HG03095 (cell line): Measurements from ENCODE around the gene HUNK.
"Not testable (repeated sequence)": the region's sequence is repeated elsewhere in the genome, so short reads cannot be mapped to it uniquely, and the experiment has no call there.

Experiments
- ATAC-seq: cut with Tn5 transposase; IDR thresholded peaks from one replicate; pipeline ENCODE4 v1.9.1; 2021; ENCODE audit warnings: moderate library complexity; ENCODE audit not compliant: unreplicated experiment

Gene HUNK

DNA sequence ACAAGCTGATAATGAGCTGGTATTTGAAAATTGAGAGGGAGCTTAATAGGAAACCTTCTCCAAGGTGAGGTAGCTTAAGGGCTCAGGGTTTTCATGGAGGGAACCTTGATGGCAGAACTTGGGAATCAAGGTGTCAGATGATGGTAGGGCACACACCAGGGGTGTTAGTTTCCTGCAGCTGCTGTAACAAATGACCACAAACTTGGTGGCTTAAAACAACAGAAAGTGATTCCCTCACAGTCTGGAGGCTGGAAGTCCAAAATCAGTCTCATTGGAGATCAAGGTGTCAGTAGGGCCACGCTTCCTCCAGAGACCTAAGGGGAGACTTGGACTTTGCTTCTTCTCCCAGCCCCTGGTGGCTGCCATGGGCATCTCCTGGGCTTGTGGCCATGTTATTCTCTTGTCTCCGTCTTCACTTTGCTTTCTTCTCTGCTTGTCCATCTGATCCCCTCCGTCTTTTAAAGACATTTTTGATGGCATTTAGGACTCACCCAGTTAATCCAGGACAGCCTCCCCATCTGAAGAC, 45.5 kb downstream of the HUNK start:
- no peak for ATAC-seq

DNA sequence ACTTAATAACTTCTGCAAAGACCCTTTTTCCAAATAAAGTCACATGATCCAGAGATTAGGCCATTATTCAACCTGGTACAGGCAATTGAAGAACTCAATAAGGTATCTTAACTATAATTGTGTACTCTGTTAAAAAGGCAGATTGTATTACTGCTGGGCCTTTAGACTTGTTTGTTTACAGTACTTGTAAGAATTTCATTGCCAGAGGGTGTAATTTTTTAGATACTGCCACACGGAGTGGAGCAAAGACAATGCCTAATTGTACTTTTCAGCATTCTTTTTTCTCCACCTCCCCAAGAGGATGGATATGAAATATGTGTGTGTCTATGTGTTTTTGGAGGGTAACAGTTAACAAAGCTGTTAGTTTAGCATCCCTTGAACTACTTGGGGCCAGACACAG, 47.5 kb downstream of the HUNK start:
- no peak for ATAC-seq

DNA sequence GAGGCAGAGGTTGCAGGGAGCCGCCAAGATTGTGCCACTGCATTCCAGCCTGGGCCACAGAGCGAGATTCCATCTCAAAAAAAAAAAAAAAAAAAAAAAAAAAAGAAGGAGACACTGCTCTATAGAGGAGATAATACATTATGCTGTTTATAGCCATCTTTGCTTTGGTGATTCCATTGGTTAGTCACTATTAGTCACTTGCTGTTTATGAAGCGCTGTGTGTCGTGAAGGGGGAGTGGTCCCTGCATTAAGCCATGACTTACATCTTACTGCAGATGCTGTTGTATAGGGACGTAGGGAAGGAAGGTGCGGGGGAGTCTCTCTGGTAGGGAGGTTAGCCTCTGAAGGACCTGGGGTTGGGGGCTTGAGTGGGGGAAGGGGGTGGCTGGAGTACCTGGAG, 48.3 kb downstream of the HUNK start:
- ATAC-seq, result no peak

DNA sequence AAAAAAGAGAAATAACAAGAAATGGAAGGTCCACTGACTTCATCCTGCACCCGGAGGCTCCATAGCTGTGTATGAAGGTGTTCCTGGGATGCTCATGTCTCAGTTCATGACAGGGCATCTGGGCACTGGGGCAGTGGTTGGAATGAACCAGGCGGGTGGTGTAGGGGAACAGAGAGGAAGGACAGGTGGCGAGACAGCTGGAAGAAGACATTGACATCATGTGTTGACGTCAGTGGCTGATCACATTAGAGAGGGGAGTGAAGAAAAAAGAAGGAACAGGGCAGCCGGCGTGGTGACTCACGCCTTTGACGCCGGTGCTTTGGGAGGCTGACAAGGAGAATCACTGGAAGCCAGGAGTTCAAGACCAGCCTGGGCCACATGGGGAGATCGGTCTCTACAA, 50.1 kb downstream of the HUNK start:
- no peak for ATAC-seq

DNA sequence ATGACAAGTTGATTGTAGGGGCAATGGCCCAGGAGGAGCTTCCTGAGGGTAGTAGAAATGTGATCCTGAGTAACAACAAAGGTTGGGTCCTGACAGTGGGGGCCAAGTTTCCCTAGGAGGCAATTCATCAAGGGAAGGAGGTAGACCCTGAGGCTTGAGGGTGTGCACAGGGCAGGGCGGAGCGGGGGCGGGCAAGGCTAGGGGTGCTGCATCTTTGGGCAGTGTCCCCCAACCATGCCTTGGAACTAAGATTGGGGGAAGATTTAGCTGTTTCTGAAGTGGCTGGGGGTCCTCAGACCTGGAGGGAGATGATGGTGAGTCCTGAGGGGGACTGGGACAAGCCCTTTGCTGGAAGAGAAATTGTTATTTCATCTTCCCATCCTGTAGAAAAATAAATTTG, 50.9 kb downstream of the HUNK start:
- no peak for ATAC-seq

DNA sequence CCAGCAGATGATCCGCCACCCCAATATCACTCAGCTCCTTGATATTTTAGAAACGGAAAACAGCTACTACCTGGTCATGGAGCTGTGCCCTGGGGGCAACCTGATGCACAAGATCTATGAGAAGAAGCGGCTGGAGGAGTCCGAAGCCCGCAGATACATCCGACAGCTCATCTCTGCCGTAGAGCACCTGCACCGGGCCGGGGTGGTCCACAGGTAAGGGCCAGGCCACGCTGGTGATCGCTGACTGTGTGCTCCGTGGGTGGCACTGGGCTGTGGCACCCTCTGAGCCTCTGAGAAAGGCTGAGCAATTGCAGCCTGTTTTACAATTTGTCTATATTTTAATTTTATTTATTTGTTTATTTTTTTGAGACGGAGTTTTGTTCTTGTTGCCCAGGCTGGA, 51.7 kb downstream of the HUNK start:
- ATAC-seq, result no peak

DNA sequence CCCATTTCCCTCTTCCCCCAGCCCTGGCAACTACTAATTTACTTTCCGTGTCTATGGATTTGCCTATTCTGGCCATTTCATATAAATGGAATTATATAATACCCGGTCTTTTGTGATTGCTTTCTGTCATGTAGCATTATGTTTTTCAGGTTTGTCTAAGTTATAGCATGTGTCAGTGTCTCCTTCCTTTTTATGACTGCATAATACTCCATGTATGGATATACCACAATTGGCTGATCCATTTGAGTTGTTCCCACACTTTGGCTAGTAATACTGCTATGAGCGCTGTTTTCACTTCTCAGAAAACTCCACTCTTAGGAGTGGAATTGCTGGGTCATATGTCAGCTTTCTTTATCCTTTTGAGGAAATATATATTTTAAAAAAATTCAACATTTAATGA, 53.7 kb downstream of the HUNK start:
- no peak for ATAC-seq

DNA sequence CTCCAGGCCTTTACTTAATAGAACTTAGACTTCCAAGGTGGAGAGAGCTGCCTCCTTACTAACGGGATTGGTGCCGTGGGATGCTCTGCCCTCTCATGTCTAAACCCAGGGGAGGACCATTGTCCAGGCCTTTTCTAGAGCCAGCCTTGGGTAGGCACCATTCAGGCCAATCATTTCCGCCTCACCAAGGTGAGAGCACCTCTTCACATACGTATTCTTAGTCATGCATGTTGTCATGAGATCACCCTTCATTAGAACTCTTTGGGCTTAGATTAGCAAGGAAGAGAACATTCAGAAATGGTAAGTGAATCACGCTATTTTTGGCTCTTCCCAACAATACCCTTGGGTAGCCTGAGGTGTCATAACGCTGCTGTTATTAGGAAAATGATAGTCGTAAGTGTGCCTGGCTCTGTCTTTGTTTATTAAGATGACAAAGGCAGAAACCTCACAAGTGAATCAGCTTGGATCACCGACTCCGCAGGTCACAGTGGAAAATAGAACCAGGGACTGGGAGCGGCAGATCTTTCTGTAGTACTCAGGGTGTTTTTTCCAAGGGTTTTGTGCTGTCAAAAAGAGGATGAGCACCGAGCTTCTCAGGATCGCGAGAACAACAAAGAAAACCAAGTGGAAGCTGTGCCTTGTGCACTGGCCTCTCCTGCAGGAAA, 55.0 kb downstream of the HUNK start:
- ATAC-seq, result no peak

DNA sequence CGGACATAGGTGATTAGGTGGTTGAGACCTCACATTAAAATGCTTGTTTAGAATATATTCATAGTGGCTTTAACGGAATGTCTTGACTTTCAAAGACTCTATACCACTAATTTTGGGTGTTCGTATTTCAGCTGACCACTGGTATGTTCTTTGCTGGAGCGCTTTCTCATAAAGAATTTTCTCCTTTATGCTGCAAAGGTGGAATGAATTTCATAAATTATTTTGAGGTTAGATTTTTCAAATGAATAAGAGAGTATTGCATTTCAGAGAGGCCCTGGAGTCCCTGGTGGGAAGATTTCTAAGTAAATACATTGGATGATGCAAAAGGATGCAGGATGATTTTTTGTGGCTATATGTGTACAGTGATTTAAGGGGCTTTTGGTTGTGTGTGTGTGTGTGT, 55.8 kb downstream of the HUNK start:
- no peak for ATAC-seq

DNA sequence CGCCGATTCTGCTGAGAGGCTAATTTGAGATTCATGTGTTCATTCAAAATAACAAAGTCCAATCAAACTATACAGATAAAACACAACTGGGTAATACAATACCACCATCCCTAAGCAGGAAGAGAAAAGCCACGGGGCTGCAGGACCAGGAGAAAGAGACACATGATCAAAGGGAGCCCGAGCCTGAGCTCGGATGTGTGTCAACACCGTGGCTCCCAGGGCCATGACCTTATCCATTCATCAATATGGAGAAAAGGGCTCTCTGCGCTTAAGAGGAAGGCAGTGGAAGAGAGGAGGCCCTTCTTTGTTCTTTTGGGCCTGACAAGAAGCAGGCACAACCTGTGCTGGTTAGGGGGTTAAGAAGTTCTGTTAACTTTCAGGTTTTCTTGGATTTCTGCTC, 56.7 kb downstream of the HUNK start:
- ATAC-seq, result no peak

DNA sequence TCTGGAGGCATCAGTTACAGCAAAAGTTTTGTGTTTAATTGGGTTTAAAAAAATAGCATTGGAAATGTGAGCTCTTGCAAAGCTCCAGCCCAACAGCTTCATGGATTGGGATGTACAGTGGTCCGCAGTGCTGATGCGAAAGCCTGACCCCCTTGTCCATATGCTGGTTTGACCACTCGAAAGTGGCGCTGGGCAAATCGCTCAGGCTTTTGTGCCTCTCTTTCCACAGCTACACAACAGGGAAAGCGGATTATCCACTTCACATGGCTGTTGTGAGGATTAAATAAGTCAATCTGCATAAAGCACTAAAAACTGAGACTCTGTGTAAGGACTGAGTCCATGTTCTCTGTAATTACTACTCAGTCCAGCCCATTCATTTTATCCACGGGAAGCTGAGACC, 57.2 kb downstream of the HUNK start:
- no peak for ATAC-seq

DNA sequence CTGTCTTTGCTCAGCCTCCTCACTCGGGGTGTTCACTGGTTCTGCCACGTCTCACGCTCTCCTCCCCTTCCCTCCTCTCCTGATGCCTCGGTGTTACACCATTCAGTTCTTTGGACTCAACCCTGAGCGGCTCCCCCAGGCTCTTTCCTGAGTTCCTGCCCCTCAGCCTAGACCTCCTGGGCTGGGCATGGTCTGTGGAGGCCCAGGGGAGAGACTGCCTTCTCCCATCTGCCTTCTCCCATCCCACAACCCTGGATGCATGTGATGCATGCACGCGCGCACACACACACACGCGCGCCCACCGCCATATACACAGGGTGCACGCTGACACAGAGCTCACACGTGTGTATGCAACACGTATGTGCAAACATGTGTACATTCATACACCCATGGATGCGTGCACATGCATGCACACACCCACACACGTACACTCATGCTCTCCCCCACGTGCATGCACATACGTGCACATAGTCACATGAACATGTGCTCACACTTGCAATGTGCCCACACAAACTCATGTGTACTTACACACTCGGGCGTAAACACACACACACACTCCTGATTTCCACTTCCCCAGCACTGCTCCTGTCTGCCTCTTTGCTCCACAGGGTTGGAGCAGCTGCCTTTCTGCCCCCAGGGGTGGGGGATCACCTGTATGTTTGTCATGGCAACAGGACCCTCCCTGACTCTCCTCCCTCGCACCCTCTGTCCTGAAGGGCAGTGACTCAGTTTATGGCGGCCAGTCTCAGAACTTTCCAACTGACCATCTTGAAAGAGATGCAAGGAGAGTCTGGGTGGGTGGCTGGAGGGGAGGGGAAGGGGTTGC, 59.0 kb downstream of the HUNK start:
- no peak for ATAC-seq

DNA sequence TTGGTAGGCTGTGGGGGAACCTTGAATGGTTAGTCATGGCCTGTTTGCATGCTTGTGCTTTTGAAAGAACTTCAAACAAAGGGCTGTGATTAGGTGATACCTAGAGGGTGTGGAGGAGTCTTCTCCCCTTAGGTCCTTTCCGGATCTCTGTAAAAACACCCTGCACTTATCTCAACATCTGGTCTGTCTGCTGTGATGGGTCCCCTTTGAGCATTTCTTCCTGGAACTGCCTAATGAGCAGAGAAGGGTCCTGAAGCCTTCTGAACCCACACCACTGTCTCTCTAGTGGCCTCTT, 59.6 kb downstream of the HUNK start:
- no peak for ATAC-seq

DNA sequence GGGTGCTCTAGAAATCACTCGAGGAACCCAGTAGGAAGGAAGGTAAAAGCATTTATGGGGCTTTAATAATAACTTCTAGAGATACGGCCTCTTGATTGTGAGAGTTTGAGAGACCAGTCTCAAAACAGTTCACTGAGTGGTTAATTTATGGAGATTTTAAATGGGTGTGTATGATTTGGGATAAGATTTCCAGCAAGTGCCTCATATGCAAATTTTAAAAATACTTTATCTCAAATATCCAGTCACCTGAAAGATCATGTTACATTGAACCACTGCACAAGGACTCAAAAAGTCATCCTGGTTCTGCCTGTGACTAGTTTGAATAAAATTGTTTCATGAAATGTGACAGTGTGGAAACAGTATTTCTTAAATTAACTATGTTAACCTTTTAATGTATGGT, 64.5 kb downstream of the HUNK start:
- no peak for ATAC-seq

DNA sequence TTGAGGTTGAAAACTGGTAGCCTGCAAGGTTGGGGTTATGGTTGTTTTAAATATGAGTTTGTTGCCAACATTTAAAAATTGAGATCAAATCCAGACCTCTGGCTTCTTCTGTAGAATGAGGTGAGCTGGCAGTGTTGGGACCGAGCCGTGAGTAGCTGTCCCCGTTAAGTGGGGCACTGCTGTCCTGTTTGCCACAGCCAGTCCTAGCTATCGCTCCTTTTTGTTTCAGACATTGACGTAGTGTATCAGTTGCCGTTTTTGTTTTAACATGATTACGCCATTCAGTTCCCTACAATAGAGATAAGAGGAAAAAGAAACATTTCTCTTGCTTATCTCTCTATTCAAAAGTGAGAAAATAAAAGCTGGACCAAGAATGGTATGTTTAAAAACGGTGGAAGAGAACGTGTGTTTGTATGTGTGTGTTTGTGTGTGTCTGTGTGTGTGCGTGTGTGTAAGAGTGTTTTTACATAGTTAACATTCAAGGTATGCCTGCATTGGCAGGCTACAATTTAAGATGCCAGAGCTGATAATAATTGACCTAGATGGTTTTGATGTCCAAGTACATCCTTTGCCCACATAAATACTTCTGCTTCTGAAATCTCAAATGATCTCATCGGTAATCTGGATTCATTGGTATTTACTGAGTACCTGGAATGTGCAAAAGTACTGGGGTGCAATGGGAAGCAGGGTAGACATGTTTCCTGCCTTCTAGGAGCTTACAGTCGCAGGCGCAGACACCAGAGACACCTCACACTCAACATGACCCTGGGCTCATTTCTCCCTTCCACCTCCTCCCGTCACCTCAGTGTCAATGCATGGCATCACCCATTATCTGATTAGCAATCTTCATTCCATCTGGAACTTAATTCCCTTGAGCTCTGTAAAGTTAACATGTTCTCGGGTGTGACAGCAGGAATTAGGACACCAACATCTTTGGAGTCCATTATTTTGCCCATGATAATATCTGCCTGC, 65.8 kb downstream of the HUNK start:
- no peak for ATAC-seq

DNA sequence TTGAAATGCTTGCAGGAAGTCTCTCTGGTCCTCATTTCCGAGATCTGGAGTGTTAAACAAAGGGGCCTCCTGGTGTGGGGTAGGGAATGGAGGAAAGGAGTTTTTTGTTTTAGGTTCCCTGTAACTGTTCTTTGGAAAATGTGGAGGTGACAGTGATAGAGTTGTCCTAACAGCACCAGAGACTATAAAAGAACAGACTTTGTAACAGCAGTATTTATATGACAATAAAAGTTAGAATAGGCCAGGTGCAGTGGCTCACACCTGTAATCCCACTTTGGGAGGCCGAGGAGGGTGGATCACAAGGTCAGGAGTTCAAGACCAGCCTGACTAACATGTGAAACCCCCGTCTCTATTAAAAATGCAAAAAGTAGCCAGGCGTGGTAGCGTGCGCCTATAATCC, 68.9 kb downstream of the HUNK start:
- ATAC-seq, result no peak

DNA sequence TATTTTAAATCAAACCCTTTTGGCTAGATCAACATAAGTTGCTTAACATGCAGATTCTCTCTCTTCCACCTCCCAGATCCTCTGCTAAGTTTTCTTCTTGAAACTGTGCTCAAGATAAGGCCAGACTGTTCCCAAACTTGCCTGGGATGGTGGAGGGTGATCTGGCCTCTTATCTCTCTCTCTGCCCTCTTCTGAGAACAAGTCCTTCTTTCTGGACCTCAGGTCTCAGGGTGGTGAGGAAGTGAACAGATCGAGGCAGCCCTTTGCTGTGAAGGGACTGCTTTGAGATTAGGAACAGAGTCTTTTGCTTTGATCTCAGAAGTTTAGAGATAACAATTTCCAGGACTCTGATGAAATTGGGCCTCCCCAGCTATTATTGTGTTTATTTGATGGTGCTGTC, 70.7 kb downstream of the HUNK start:
- ATAC-seq, result no peak

DNA sequence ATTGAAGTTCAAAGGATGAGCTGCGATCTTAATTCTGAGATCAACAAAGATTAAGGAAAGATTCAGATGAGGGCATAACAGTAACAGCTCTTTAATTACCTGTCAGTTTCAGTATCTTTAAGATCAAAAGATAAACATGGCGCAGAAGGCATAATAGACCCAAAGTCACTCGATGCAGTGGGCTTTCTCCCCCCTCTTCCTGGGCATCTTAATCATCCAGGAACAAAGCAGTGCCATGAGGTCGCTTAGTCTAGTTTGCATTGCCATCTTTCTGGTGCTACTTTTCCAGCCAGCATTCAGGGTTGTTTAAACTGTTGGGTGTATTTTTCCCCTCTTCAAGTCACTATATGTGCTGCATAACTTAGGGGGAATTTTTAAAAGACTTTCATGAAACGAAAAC, 72.3 kb downstream of the HUNK start:
- ATAC-seq, result no peak

DNA sequence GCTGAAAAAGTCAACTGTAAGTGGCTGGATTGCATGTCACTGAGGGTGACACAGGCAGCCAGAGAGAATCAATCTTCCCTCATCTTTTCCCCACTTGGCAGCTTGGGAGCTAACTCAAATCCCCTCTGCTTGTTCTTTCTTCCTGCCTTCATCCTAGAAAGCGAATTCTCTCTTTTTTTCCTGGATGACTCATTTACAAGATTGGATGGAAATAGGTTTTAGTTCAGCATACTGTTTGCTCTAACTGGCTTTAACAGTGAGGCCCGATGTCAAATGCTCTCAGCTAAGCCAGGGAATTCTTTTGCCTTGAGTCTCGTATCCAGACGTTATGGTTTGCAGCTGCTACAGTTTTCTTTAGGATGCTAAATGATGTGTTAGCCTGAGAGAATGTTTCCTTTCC, 72.7 kb downstream of the HUNK start:
- ATAC-seq, result no peak

DNA sequence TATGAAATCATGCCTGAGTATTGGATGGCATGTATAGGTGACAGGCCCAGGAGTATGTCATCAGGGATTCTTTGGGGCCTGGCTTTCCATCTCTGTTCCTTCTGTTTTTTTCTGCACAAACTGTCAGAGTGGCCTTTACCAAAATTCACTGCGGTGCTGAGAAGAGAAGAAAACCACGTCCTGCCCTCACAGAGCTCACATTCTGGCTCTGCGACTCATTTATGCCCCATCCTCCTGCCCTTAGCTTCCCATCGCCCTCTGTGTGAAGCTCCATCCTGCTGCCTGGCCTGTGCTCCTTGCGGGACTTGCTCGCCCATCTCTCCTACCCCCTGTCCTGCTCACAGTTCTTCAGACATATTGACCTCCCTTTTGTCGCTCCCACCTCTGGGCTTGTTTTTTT, 73.4 kb downstream of the HUNK start:
- ATAC-seq, result no peak

DNA sequence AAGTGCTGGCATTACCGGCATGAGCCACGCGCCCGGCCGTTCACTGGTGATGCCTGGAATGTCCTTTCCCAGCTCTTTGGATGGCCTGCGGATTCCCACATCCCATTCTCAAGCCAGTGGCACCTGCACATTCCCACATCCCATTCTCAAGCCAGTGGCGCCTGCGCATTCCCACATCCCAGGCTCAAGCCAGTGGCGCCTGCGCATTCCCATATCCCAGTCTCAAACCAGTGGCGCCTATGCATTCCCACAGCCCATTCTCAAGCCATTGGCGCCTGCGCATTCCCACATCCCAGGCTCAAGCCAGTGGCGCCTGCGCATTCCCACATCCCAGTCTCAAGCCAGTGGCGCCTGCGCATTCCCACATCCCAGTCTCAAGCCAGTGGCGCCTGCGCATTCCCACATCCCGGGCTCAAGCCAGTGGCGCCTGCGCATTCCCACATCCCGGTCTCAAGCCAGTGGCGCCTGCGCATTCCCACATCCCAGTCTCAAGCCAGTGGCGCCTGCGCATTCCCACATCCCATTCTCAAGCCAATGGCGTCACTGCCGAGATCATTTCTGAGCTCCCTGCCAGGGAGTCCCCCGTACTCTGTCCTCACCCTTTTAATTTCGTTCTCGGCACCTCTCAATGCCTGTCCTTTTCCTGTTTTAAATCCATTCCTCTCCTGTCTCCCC, 74.2 kb downstream of the HUNK start:
- ATAC-seq, result not testable (repeated sequence)
